ENCODE results near the gene APH1A. TPM values are rescaled to one million over a fixed set of nuclear protein-coding genes. Genes with fewer than 3 reads are reported as not detected.
A peak's percentile ranks its signal among the peaks of the same experiment; 100 is the strongest.
"Not testable (repeated sequence)": the region's sequence is repeated elsewhere in the genome, so short reads cannot be mapped to it uniquely, and the experiment has no call there.

Gene APH1A
- total RNA-seq, 1 donor from 2014 or later: 72.1 TPM

GRCh38 chr1:150267896-150268295, 920 bp downstream of the APH1A start:
- DNase-seq: no peak

- no peak for DNase-seq
Observed at GRCh38 chr1:150263549-150263948, 5.3 kb downstream of the APH1A start.

- no peak for DNase-seq
Observed at GRCh38 chr1:150262388-150263320, 6.2 kb downstream of the APH1A start.

- DNase-seq: no peak
Observed at GRCh38 chr1:150261367-150261766, 7.4 kb downstream of the APH1A start.

GRCh38 chr1:150259758-150260669, 8.8 kb downstream of the APH1A start:
- peak; percentile 82 for DNase-seq

- peak; percentile 47 for DNase-seq
Observed at GRCh38 chr1:150259217-150259616, 9.6 kb downstream of the APH1A start.

GRCh38 chr1:150257624-150258585, 10.9 kb downstream of the APH1A start, which contains the start of gene CA14:
Gene CA14 (plus strand): TSS chr1:150257774. CDS start chr1:150258129, 355 bp downstream.
- peak; percentile 65 for DNase-seq

GRCh38 chr1:150256554-150257341, 12.1 kb downstream of the APH1A start:
- DNase-seq: peak; percentile 24

GRCh38 chr1:150256198-150256553, 12.6 kb downstream of the APH1A start:
- no peak for DNase-seq

- no peak for DNase-seq
Observed at GRCh38 chr1:150249936-150250335, 18.9 kb downstream of the APH1A start.

- no peak for DNase-seq
Observed at GRCh38 chr1:150243003-150243402, 25.8 kb downstream of the APH1A start.

- DNase-seq: no peak
Observed at GRCh38 chr1:150237746-150238145, 31.1 kb downstream of the APH1A start.

GRCh38 chr1:150237176-150237575, 31.6 kb downstream of the APH1A start:
- not testable (repeated sequence) for DNase-seq

GRCh38 chr1:150236614-150237100, 32.2 kb downstream of the APH1A start:
- DNase-seq: no peak

GRCh38 chr1:150235852-150236613, 32.8 kb downstream of the APH1A start, which contains the start of gene ANP32E:
Gene ANP32E (minus strand): TSS chr1:150236112. CDS start chr1:150235786, 326 bp downstream.
- DNase-seq: peak; percentile 99

GRCh38 chr1:150235294-150235851, 33.4 kb downstream of the APH1A start:
- DNase-seq: peak; percentile 64

GRCh38 chr1:150234566-150235293, 34.1 kb downstream of the APH1A start:
- DNase-seq: peak; percentile 84

GRCh38 chr1:150234309-150234565, 34.6 kb downstream of the APH1A start:
- DNase-seq: no peak

All from tongue (tissue), 2 donors.